IMR-90 (cell line): Measurements from ENCODE around the gene RHOD. TPM values are rescaled to one million over a fixed set of nuclear protein-coding genes. Genes with fewer than 3 reads are reported as not detected.

Experiments used
- ATAC-seq: fragments of 200-7000 bp; cut with Tn5 transposase; 2 replicates; pipeline ENCODE4 v1.9.1; 2020; ENCODE audit warnings: low read depth, mild to moderate bottlenecking, moderate library complexity
- BruUV-seq: library from RNA; stranded (reverse); fragments of 400-500 nt; replicated peaks from 2 replicates; lab custom pipeline; 2021; lab: Mats Ljungman, UMichigan
- CTCF ChIA-PET: fragments of 300-600 bp; formaldehyde crosslinking; extraction: SDS; loops from one replicate; lab custom pipeline; 2021; ENCODE audit warnings: antibody characterized with exemption; lab: Yijun Ruan, JAX
- POLR2A ChIA-PET: fragments of 300-600 bp; sonication (Branson Sonifier 250); formaldehyde crosslinking; loops from one replicate; lab custom pipeline; 2022; ENCODE audit warnings: antibody characterized with exemption; ENCODE audit not compliant: unreplicated experiment; lab: Charles Lee
- DNase-seq: peaks from one replicate; pipeline ENCODE4 v3.0.0; 2013
- H2AFZ ChIP-seq: replicated peaks from 2 replicates; pipeline ENCODE3; 2013; ENCODE audit warnings: low read length, mild to moderate bottlenecking; ENCODE audit not compliant: poor library complexity
- H2AK5ac ChIP-seq: 2 replicates; pipeline ENCODE4 v1.6.1; 2013; ENCODE audit warnings: low read depth, low read length, inconsistent platforms
- H2AK9ac ChIP-seq: replicated peaks from 2 replicates; pipeline ENCODE3; 2013; ENCODE audit warnings: mild to moderate bottlenecking, low read depth, low read length, moderate library complexity; ENCODE audit not compliant: poor library complexity
- H2BK120ac ChIP-seq: 2 replicates; pipeline ENCODE4 v1.6.1; 2013; ENCODE audit warnings: low read depth, low read length, inconsistent platforms
- H2BK15ac ChIP-seq: 3 replicates; pipeline ENCODE4 v1.6.1; 2013; ENCODE audit warnings: low read depth, low read length, inconsistent platforms
- H2BK20ac ChIP-seq: 2 replicates; pipeline ENCODE4 v1.6.1; 2013; ENCODE audit warnings: low read depth, mild to moderate bottlenecking, inconsistent platforms, low read length, moderate library complexity
- H2BK5ac ChIP-seq: 2 replicates; pipeline ENCODE4 v1.6.1; 2013; ENCODE audit warnings: mild to moderate bottlenecking, low read depth, low read length, inconsistent platforms; ENCODE audit not compliant: poor library complexity, severe bottlenecking
- H3K14ac ChIP-seq: replicated peaks from 2 replicates; pipeline ENCODE4 v1.6.1; 2013; ENCODE audit warnings: low read depth, low read length, inconsistent platforms
- H3K18ac ChIP-seq: 2 replicates; pipeline ENCODE4 v1.6.1; 2013; ENCODE audit warnings: low read depth, low read length, control low read depth
- H3K23ac ChIP-seq: 2 replicates; pipeline ENCODE4 v1.6.1; 2013; ENCODE audit warnings: low read depth, low read length, inconsistent platforms
- H3K27ac ChIP-seq: 2 replicates; pipeline ENCODE4 v1.5.1; 2013; ENCODE audit warnings: mild to moderate bottlenecking, control low read depth, low read length; ENCODE audit not compliant: insufficient read depth
- H3K27me3 ChIP-seq: 2 replicates; pipeline ENCODE4 v1.6.1; 2013; ENCODE audit warnings: low read length; ENCODE audit not compliant: control insufficient read depth, insufficient read depth
- H3K36me3 ChIP-seq: 2 replicates; pipeline ENCODE4 v1.6.1; 2013; ENCODE audit warnings: low read length, mixed read lengths; ENCODE audit not compliant: control insufficient read depth, insufficient read depth
- H3K4ac ChIP-seq: 2 replicates; pipeline ENCODE4 v1.6.1; 2013; ENCODE audit warnings: low read depth, low read length, inconsistent platforms
- H3K4me1 ChIP-seq: 2 replicates; pipeline ENCODE4 v1.6.1; 2013; ENCODE audit warnings: low read length, mixed read lengths; ENCODE audit not compliant: control insufficient read depth, insufficient read depth
- H3K4me2 ChIP-seq: 2 replicates; pipeline ENCODE4 v1.6.1; 2013; ENCODE audit warnings: low read depth, mild to moderate bottlenecking, control low read depth, low read length, moderate library complexity
- H3K4me3 ChIP-seq: 2 replicates; pipeline ENCODE4 v1.5.1; 2013; ENCODE audit warnings: low read depth, mild to moderate bottlenecking, control low read depth, low read length, moderate library complexity; ENCODE audit not compliant: insufficient read depth
- H3K56ac ChIP-seq: 2 replicates; pipeline ENCODE4 v1.6.1; 2013; ENCODE audit warnings: low read length, inconsistent platforms; ENCODE audit not compliant: insufficient read depth; ENCODE audit errors: extremely low read depth
- H3K79me1 ChIP-seq, 2 experiments: 2 replicates each; pipeline ENCODE4 v1.6.1; 2013; ENCODE audit warnings: low read length in 2 of 2, inconsistent platforms in 1 of 2, low read depth in 1 of 2
- H3K9ac ChIP-seq: 2 replicates; pipeline ENCODE4 v1.6.1; 2013; ENCODE audit warnings: low read depth, low read length, control low read depth
- H3K9me1 ChIP-seq: 2 replicates; pipeline ENCODE4 v1.6.1; 2013; ENCODE audit warnings: low read length, inconsistent platforms; ENCODE audit not compliant: insufficient read depth
- H3K9me3 ChIP-seq: 2 replicates; pipeline ENCODE4 v1.6.1; 2013; ENCODE audit warnings: low read length; ENCODE audit not compliant: control insufficient read depth, insufficient read depth
- H4K20me1 ChIP-seq: 2 replicates; pipeline ENCODE4 v1.6.1; 2013; ENCODE audit warnings: low read length, inconsistent platforms; ENCODE audit not compliant: insufficient read depth
- H4K5ac ChIP-seq: 2 replicates; pipeline ENCODE4 v1.6.1; 2013; ENCODE audit warnings: mild to moderate bottlenecking, low read depth, low read length, control low read depth
- H4K8ac ChIP-seq, 2 experiments: 2 replicates each; pipeline ENCODE4 v1.6.1; 2013; ENCODE audit warnings: low read depth in 2 of 2, low read length in 2 of 2, control low read depth in 1 of 2, inconsistent platforms in 1 of 2
- H4K91ac ChIP-seq: 2 replicates; pipeline ENCODE4 v1.6.1; 2013; ENCODE audit warnings: low read depth, low read length, inconsistent platforms; ENCODE audit not compliant: insufficient read depth
- BHLHE40 ChIP-seq: fragments of 150-350 bp; IDR thresholded peaks from 2 replicates; pipeline ENCODE4 v1.6.1; 2016; ENCODE audit warnings: mild to moderate bottlenecking, low read depth, low read length
- CEBPB ChIP-seq: IDR thresholded peaks from 2 replicates; pipeline ENCODE4 v1.6.1; 2012; ENCODE audit warnings: low read depth, low read length, improper control_type of control experiment
- CTCF ChIP-seq: conservative IDR thresholded peaks from 2 replicates; pipeline ENCODE4 v1.5.1; 2012; ENCODE audit warnings: mild to moderate bottlenecking, low read depth, low read length, improper control_type of control experiment
- MAFK ChIP-seq: IDR thresholded peaks from 2 replicates; pipeline ENCODE4 v1.6.1; 2012; ENCODE audit warnings: low read depth, low read length, improper control_type of control experiment
- MXI1 ChIP-seq: IDR thresholded peaks from 2 replicates; pipeline ENCODE4 v1.6.1; 2012; ENCODE audit warnings: low read depth, mild to moderate bottlenecking, low read length, moderate library complexity, borderline replicate concordance
- POLR2A ChIP-seq: IDR thresholded peaks from 2 replicates; pipeline ENCODE4 v1.6.1; 2012; ENCODE audit warnings: mild to moderate bottlenecking, low read depth, low read length
- RAD21 ChIP-seq: IDR thresholded peaks from 2 replicates; pipeline ENCODE4 v1.6.1; 2012; ENCODE audit warnings: low read length, improper control_type of control experiment
- RCOR1 ChIP-seq: IDR thresholded peaks from 2 replicates; pipeline ENCODE4 v1.6.1; 2012; ENCODE audit warnings: mild to moderate bottlenecking, low read length, improper control_type of control experiment; ENCODE audit not compliant: insufficient replicate concordance
- RFX5 ChIP-seq: IDR thresholded peaks from 2 replicates; pipeline ENCODE4 v1.8.0; 2012; ENCODE audit warnings: low read depth, mild to moderate bottlenecking, low read length, moderate library complexity
- SMC3 ChIP-seq: fragments of 150-350 bp; IDR thresholded peaks from 2 replicates; pipeline ENCODE4 v1.6.1; 2016; ENCODE audit warnings: low read depth, mild to moderate bottlenecking, antibody characterized with exemption, low read length, moderate library complexity
- USF2 ChIP-seq: fragments of 150-350 bp; IDR thresholded peaks from 2 replicates; pipeline ENCODE4 v1.6.1; 2017; ENCODE audit warnings: mild to moderate bottlenecking, antibody characterized with exemption, low read length, low read depth
- WGBS, 2 experiments: methylation state at CpG; one replicate each; pipeline versions ENCODE4 v1.1.5 to v1.1.7; 2013; ENCODE audit warnings: missing lambda C conversion rate in 2 of 2; ENCODE audit not compliant: insufficient read length in 1 of 2; ENCODE audit errors: extremely low coverage in 2 of 2; 5-methylcytosine and 5-hydroxymethylcytosine counted together
- dilution Hi-C: fragments of 300-500 bp; cut with HindIII; formaldehyde crosslinking; loops from one replicate; pipeline ENCODE4 v1.14.3; 2018; ENCODE audit warnings: low sequenced_read_pairs; ENCODE audit not compliant: unreplicated experiment
- in situ Hi-C: fragments of 300-500 bp; cut with MboI; formaldehyde crosslinking; loops from 3 replicates; pipeline ENCODE4 v1.14.3; 2019; ENCODE audit warnings: low sequenced_read_pairs, inconsistent platforms, mixed read lengths
- intact Hi-C: fragments of 100-400 bp; cut with micrococcal nuclease; formaldehyde crosslinking; loops from 2 replicates; pipeline ENCODE4 v1.10.0; 2022
- polyA plus RNA-seq, 3 experiments: library from polyadenylated mRNA; depleted of rRNA; stranded (reverse); fragments of >200 nt; gene quantifications; 2 replicates each; pipeline ENCODE4 v1.2.3, GENCODE V29; 2012; ENCODE audit warnings: low replicate concordance in 1 of 3
- total RNA-seq: library from RNA; depleted of rRNA; stranded (reverse); fragments of >200 nt; gene quantifications from 2 replicates; pipeline ENCODE4 v1.2.3, GENCODE V29; 2012

Gene RHOD
- total and polyA plus RNA-seq, 2 of the 4 experiments (the other 2 are of a cell fraction), result 4.7 to 10.9 TPM

- CTCF ChIA-PET, result interaction anchor here (0.7 kb wide), 1 partner anchor 96 kb away, joined by 3 read pairs; no protein-coding TSS in a partner anchor
- H3K56ac ChIP-seq, result no peak overlapping the region
- no peak overlapping the region for H3K4me2 ChIP-seq
- TF ChIP-seq RCOR1, result no peak
- no peak for TF ChIP-seq MXI1
- no peak for TF ChIP-seq BHLHE40
- no peak for TF ChIP-seq CEBPB
- no peak for TF ChIP-seq POLR2A
- TF ChIP-seq MAFK, result no peak
- no peak for TF ChIP-seq USF2
- TF ChIP-seq RAD21, result no peak
- TF ChIP-seq CTCF, result no peak
- no peak for TF ChIP-seq RFX5
- TF ChIP-seq SMC3, result no peak
- H2AK5ac ChIP-seq, result no peak overlapping the region
- no peak overlapping the region for H2BK15ac ChIP-seq
- no peak for ATAC-seq
- DNase-seq, result no peak
- POLR2A ChIA-PET, result interaction anchor here (0.7 kb wide), 1 partner anchor 68 kb away, joined by 16 read pairs; no protein-coding TSS in a partner anchor
- no peak overlapping the region for H2BK5ac ChIP-seq
- no peaks in the 10 kb centered on the region for H3K9me1 ChIP-seq
- H2BK20ac ChIP-seq, result no peak overlapping the region
- no peak overlapping the region for H3K9ac ChIP-seq
- no peak overlapping the region for H3K4ac ChIP-seq
- WGBS, 2 experiments, result 75% methylated on average over 9 of the region's 9 CpGs; no CpG with 5 or more reads in 1 of the 2 experiments
- in situ Hi-C loops, result no loop called here
- H3K79me1 ChIP-seq, result no peaks in the 10 kb centered on the region
- H4K5ac ChIP-seq, result no peak overlapping the region
- no peaks in the 10 kb centered on the region for H3K36me3 ChIP-seq
- peaks cover 2% of the 10 kb centered on the region; the same call in 1 of the 2 replicates for H3K27me3 ChIP-seq
- no peak overlapping the region for H2AFZ ChIP-seq
- H4K20me1 ChIP-seq, result no peaks in the 10 kb centered on the region
- H3K4me1 ChIP-seq, result no peaks in the 10 kb centered on the region
- H3K4me3 ChIP-seq, result no peak overlapping the region
- H3K18ac ChIP-seq, result no peak overlapping the region
- no TSS peak for BruUV-seq
- H3K9me3 ChIP-seq, result no peaks in the 10 kb centered on the region
- dilution Hi-C loops, result no loop called here
- no peak overlapping the region for H3K27ac ChIP-seq
- no peak overlapping the region for H3K14ac ChIP-seq
- no peak overlapping the region for H4K8ac ChIP-seq
- intact Hi-C loops, result no loop called here
- H2BK120ac ChIP-seq, result no peak overlapping the region
- no peak overlapping the region for H2AK9ac ChIP-seq
- no peak overlapping the region for H3K23ac ChIP-seq
- no peak overlapping the region for H4K91ac ChIP-seq
Observed at GRCh38 chr11:67073908-67074307, 17.3 kb downstream of the RHOD start.
